GM12878 (cell line): Measurements from ENCODE around the gene TIGAR. TPM values are rescaled to one million over a fixed set of nuclear protein-coding genes. Genes with fewer than 3 reads are reported as not detected.

Source experiments
- ATAC-seq: fragments of 200-7000 bp; cut with Tn5 transposase; 3 replicates; pipeline ENCODE4 v1.9.1; 2020; ENCODE audit warnings: mild to moderate bottlenecking, moderate library complexity
- BruUV-seq: library from RNA; stranded (reverse); fragments of 400-500 nt; replicated peaks from 2 replicates; lab custom pipeline; 2021; lab: Mats Ljungman, UMichigan
- CTCF ChIA-PET: fragments of 300-600 bp; sonication (Branson Sonifier 250); formaldehyde crosslinking; extraction: SDS; loops from one replicate; lab custom pipeline; 2021; ENCODE audit warnings: inconsistent platforms; lab: Yijun Ruan, JAX
- POLR2A ChIA-PET: fragments of 350-600 bp; formaldehyde crosslinking; extraction: SDS; loops from one replicate; lab custom pipeline; 2021; ENCODE audit warnings: inconsistent platforms; lab: Charles Lee
- RAD21 ChIA-PET: fragments of 300-600 bp; sonication (Branson Sonifier 250); formaldehyde crosslinking; loops from one replicate; lab custom pipeline; 2023; ENCODE audit warnings: antibody characterized with exemption; ENCODE audit not compliant: unreplicated experiment; lab: Charles Lee
- SMC1A ChIA-PET: fragments of 300-600 bp; sonication (Branson Sonifier 250); formaldehyde crosslinking; loops from one replicate; lab custom pipeline; 2023; ENCODE audit not compliant: unreplicated experiment, uncharacterized antibody; lab: Charles Lee
- DNase-seq: peaks from one replicate; pipeline ENCODE4 v3.0.0-alpha.2; 2011; ENCODE audit warnings: low read depth, low spot score
- FAIRE-seq: peaks from 3 replicates; lab custom pipeline; 2011; peaks lifted over from hg19 to GRCh38; lab: Jason Lieb, UNC
- H2AFZ ChIP-seq: 2 replicates; pipeline ENCODE4 v1.6.0; 2011; ENCODE audit warnings: low read depth, low read length, control low read depth; ENCODE audit not compliant: control insufficient read depth
- H3K27ac ChIP-seq: 2 replicates; pipeline ENCODE4 v1.5.1; 2011; ENCODE audit warnings: control low read depth; ENCODE audit not compliant: control insufficient read depth, insufficient read depth
- H3K27me3 ChIP-seq, 2 experiments: replicated peaks in 1 of 2; 2 replicates each; pipeline versions ENCODE4 v1.6.0 to v1.6.1; 2011; ENCODE audit warnings: low read length in 1 of 2; ENCODE audit not compliant: control insufficient read depth in 2 of 2, insufficient read depth in 2 of 2
- H3K36me3 ChIP-seq, 2 experiments: 2 replicates each; pipeline ENCODE4 v1.5.1; 2011; ENCODE audit warnings: low read length in 1 of 2; ENCODE audit not compliant: control insufficient read depth in 2 of 2, insufficient read depth in 2 of 2
- H3K4me1 ChIP-seq: 2 replicates; pipeline ENCODE4 v1.6.1; 2011; ENCODE audit warnings: mild to moderate bottlenecking, low read length, moderate library complexity, mixed read lengths; ENCODE audit not compliant: control insufficient read depth, insufficient read depth
- H3K4me2 ChIP-seq: 2 replicates; pipeline ENCODE4 v1.6.0; 2011; ENCODE audit warnings: control low read depth; ENCODE audit not compliant: control insufficient read depth, insufficient read depth
- H3K4me3 ChIP-seq: fragments of 200-600 bp; sonication (generic); 2 replicates; pipeline ENCODE4 v1.5.1; 2016
- H3K79me2 ChIP-seq: 2 replicates; pipeline ENCODE4 v1.6.0; 2011; ENCODE audit warnings: low read length; ENCODE audit not compliant: control insufficient read depth, insufficient read depth
- H3K9ac ChIP-seq: 2 replicates; pipeline ENCODE4 v1.8.0; 2011; ENCODE audit warnings: low read length, control low read depth, mixed read lengths; ENCODE audit not compliant: control insufficient read depth, insufficient read depth
- H3K9me3 ChIP-seq: replicated peaks from 3 replicates; pipeline ENCODE4 v1.5.1; 2011; ENCODE audit warnings: mild to moderate bottlenecking, low read length; ENCODE audit not compliant: control insufficient read depth, insufficient read depth
- H4K20me1 ChIP-seq: 2 replicates; pipeline ENCODE4 v1.6.0; 2011; ENCODE audit not compliant: control insufficient read depth, insufficient read depth
- BACH1 ChIP-seq: fragments of 450-650 bp; IDR thresholded peaks from 2 replicates; pipeline ENCODE4 v1.6.1; 2017; ENCODE audit warnings: mild to moderate bottlenecking, borderline replicate concordance
- CBFB ChIP-seq: IDR thresholded peaks from 2 replicates; pipeline ENCODE4 v1.6.1; 2016; ENCODE audit warnings: antibody characterized with exemption, low read depth
- CEBPB ChIP-seq, 2 experiments: fragments of 150-350 bp in 1 of 2; IDR thresholded peaks; 2 replicates each; pipeline ENCODE4 v1.6.1; 2012 to 2014; ENCODE audit warnings: low read depth in 2 of 2, low read length in 2 of 2, borderline replicate concordance in 1 of 2, inconsistent platforms in 1 of 2
- CHD2 ChIP-seq: IDR thresholded peaks from 2 replicates; pipeline ENCODE4 v1.6.1; 2011; ENCODE audit warnings: low read depth, low read length, improper control_type of control experiment, borderline replicate concordance
- MXI1 ChIP-seq: fragments of 150-350 bp; IDR thresholded peaks from 2 replicates; pipeline ENCODE4 v1.6.1; 2011; ENCODE audit warnings: low read depth, mild to moderate bottlenecking, inconsistent platforms, low read length, improper control_type of control experiment
- POLR2AphosphoS5 ChIP-seq: IDR thresholded peaks from 2 replicates; pipeline ENCODE4 v1.6.1; 2011; ENCODE audit warnings: mild to moderate bottlenecking, low read length, inconsistent platforms
- STAT1 ChIP-seq: fragments of 450-650 bp; conservative IDR thresholded peaks from 2 replicates; pipeline ENCODE4 v1.6.1; 2014; ENCODE audit warnings: antibody characterized with exemption, mild to moderate bottlenecking
- SUZ12 ChIP-seq: fragments of 200-600 bp; sonication (generic); IDR thresholded peaks from one replicate; pipeline ENCODE4 v1.6.1; 2018; ENCODE audit warnings: antibody characterized with exemption, mild to moderate bottlenecking; ENCODE audit not compliant: unreplicated experiment
- ZBED1 ChIP-seq: IDR thresholded peaks from 2 replicates; pipeline ENCODE4 v1.6.1; 2016; ENCODE audit warnings: borderline replicate concordance
- ZNF622 ChIP-seq: fragments of 450-650 bp; IDR thresholded peaks from 2 replicates; pipeline ENCODE4 v1.6.1; 2017; ENCODE audit warnings: mild to moderate bottlenecking, inconsistent platforms
- WGBS: methylation state at CpG from one replicate; pipeline ENCODE4 v1.1.6; 2016; ENCODE audit warnings: low lambda C conversion rate; ENCODE audit not compliant: insufficient replicate concordance, insufficient coverage; ENCODE audit errors: missing lambda C conversion rate; 5-methylcytosine and 5-hydroxymethylcytosine counted together
- in situ Hi-C: fragments of 300-500 bp; cut with MboI; formaldehyde crosslinking; loops from 9 replicates; pipeline ENCODE4 v1.14.3; 2018; ENCODE audit warnings: mixed read lengths
- intact Hi-C: fragments of 100-400 bp; cut with micrococcal nuclease; formaldehyde crosslinking; loops from one replicate; pipeline ENCODE4 v1.14.2; 2022; ENCODE audit not compliant: unreplicated experiment
- polyA plus RNA-seq, 11 experiments: library from polyadenylated mRNA; depleted of rRNA in 4 of 11; unstranded in 6 of 11; stranded (reverse) in 5 of 11; fragments of >200 nt; fragmentation: Nextera tagmentation in 4 of 11; fragmentation: Illumina TruSeq in 1 of 11; extraction: Ambion mirVana in 4 of 11; extraction: Trizol in 1 of 11; gene quantifications; 1 replicate in 1 of 11; 2 replicates in 10 of 11; pipeline versions ENCODE4 v1.2.1 to v1.2.3, GENCODE V29; 2011 to 2016; ENCODE audit warnings: inconsistent platforms in 2 of 11, missing spikeins in 2 of 11, low read depth in 1 of 11
- total RNA-seq, 4 experiments: library from RNA; depleted of rRNA in 3 of 4; stranded (reverse); fragments of >200 nt in 3 of 4; fragmentation: Illumina TruSeq in 1 of 4; extraction: Trizol in 1 of 4; gene quantifications; 2 replicates each; pipeline versions ENCODE4 v1.2.1 to v1.2.3, GENCODE V29; 2013 to 2021
- TF ChIP-seq, protein P1 (sequence below): fragments of 450-650 bp; IDR thresholded peaks from 2 replicates; pipeline ENCODE4 v1.6.1; 2017; ENCODE audit warnings: mild to moderate bottlenecking, moderate library complexity

Gene TIGAR
- total and polyA plus RNA-seq, 10 of the 15 experiments (the other 5 are each of a cell fraction or from before 2014, with no cell fraction given) = 7.6 to 45.7 (median 16.5) TPM

DNA sequence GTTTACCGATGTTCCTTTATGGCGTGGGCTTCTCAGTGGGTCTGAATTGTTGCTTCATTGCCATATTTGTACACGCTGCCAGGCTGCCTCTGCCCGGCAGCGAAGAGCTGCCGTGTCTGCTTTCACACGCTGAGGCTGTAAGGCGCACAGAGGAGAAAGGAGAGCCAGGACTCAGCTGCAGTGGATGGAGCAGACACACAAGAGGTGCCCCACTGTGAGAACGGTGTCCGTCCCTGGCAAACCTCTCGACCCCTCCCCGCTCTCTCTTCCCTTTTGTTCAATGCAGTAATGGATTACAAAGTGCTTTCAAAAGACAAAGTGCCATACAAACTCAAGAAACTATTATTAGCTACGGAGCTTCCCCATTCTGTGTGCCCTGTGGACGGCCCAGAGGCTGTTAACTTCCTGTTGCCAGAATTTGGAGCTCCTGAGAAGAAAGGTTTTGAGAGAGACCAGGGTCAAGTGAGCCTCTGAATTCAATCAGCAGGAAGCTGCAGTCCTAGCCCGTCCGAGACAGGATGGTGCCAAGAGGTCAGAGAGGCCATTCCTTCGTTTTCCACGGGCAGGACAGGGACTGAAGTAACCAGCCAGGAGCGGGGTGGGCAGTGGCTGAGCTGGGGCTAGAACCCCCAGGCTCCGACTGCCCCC, 31.7 kb upstream of the TIGAR start:
- ChIA-PET CTCF (interaction anchor here (0.5 to 1.5 kb wide), 2 partner anchors 12 to 443 kb away, joined by 3 to 8 read pairs; no protein-coding TSS in a partner anchor), POLR2A (no interaction called here), SMC1A (interaction anchor here (0.8 to 1.7 kb wide), 3 partner anchors 10 to 293 kb away, joined by 3 to 8 read pairs (median 4); no protein-coding TSS in a partner anchor), RAD21 (interaction anchor here (0.7 to 1.1 kb wide), 2 partner anchors 20 to 291 kb away, joined by 3 read pairs; no protein-coding TSS in a partner anchor)
- ATAC-seq (no peak), DNase-seq (no peak), FAIRE-seq (no peak)
- peaks cover 6% of the 10 kb centered on the region for H3K4me1 ChIP-seq
- H3K27me3 ChIP-seq = no peaks in the 10 kb centered on the region
- H4K20me1 ChIP-seq = peaks cover 11% of the 10 kb centered on the region; the same call in 1 of the 2 replicates
- TF ChIP-seq SUZ12 (no peak), CEBPB (IDR thresholded peaks at IDR 0.05; ENCODE audit: borderline replicate concordance in 1 of 2, low read depth in 2 of 2, low read length in 2 of 2) (no peak), POLR2AphosphoS5 (peak; percentile 44; the same call in 1 of the 2 replicates)
- WGBS = 68% methylated on average over 20 of the region's 20 CpGs
- intact Hi-C loops (no loop called here), in situ Hi-C loops (no loop called here)
- no peak overlapping the region for H3K27ac ChIP-seq
- peaks cover 61% of the 10 kb centered on the region for H3K79me2 ChIP-seq
- H3K9me3 ChIP-seq = no peaks in the 10 kb centered on the region
- H3K4me3 ChIP-seq = no peak overlapping the region
- no peak overlapping the region for H2AFZ ChIP-seq
- no peak overlapping the region for H3K4me2 ChIP-seq
- H3K9ac ChIP-seq = no peak overlapping the region
- BruUV-seq = no TSS peak
- peaks cover 44 to 53% of the 10 kb centered on the region in 2 experiments for H3K36me3 ChIP-seq

DNA sequence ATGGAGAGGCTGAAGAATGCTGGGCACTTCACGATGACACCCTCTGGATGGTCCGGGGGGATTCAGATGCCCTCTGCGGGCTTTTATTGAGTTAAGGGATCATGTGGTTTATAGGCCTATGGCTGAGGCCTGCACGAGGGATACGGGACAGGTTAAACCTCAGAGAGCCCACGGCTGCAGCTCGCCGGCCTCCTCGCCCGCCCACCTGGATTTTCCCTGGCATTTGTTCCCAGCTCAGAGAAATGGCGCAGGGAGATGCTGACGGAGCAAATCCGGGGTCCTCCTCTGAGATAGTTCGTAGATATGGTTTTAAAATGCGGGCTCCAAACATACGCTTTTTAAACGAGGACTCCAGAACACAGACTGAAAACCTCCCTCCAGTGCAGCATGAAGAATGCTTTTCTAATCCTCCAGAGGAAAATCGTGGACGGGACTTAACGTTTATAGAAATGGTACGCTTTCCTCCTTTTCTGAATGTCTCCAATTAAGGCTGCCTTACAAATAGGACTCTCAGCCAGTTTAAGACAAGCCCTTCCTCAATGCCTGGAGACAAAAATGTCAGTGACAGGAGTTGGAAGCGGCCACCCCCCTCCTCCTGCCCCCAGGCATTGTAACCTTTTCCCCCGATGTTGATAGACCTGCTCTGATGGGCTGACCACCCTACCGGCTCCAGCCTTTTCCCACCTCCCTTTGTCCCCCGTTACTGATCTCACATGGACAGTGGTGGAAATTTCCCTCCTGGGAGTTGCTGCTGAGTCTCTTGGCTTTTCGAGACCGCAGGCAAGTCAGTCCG, 30.8 kb upstream of the TIGAR start:
- Histone ChIP-seq H3K9ac (no peak overlapping the region), H2AFZ (no peak overlapping the region), H4K20me1 (peaks cover 11% of the 10 kb centered on the region; the same call in 1 of the 2 replicates), H3K36me3 (peaks cover 47 to 54% of the 10 kb centered on the region in 2 experiments), H3K4me3 (no peak overlapping the region), H3K4me1 (peaks cover 5% of the 10 kb centered on the region), H3K27me3 (no peaks in the 10 kb centered on the region), H3K4me2 (no peak overlapping the region), H3K79me2 (peaks cover 61% of the 10 kb centered on the region), H3K9me3 (no peaks in the 10 kb centered on the region), H3K27ac (no peak overlapping the region)
- WGBS = 95% methylated on average over 28 of the region's 28 CpGs
- ChIA-PET SMC1A (interaction anchor here (0.8 to 1.7 kb wide), 2 partner anchors 11 to 294 kb away, joined by 4 to 8 read pairs; no protein-coding TSS in a partner anchor), POLR2A (no interaction called here), CTCF (interaction anchor here (0.5 to 1.5 kb wide), 2 partner anchors 13 to 443 kb away, joined by 3 to 8 read pairs; no protein-coding TSS in a partner anchor), RAD21 (interaction anchor here (0.7 kb wide), 1 partner anchor 21 kb away, joined by 3 read pairs; no protein-coding TSS in a partner anchor)
- in situ Hi-C loops (no loop called here), intact Hi-C loops (no loop called here)
- FAIRE-seq (no peak), ATAC-seq (no peak), DNase-seq (no peak)
- BruUV-seq = no TSS peak
- TF ChIP-seq ZNF622 (no peak), MXI1 (no peak), ZBED1 (no peak), CBFB (no peak), STAT1 (no peak), BACH1 (no peak), CHD2 (no peak)
- TF ChIP-seq, protein P1, sequence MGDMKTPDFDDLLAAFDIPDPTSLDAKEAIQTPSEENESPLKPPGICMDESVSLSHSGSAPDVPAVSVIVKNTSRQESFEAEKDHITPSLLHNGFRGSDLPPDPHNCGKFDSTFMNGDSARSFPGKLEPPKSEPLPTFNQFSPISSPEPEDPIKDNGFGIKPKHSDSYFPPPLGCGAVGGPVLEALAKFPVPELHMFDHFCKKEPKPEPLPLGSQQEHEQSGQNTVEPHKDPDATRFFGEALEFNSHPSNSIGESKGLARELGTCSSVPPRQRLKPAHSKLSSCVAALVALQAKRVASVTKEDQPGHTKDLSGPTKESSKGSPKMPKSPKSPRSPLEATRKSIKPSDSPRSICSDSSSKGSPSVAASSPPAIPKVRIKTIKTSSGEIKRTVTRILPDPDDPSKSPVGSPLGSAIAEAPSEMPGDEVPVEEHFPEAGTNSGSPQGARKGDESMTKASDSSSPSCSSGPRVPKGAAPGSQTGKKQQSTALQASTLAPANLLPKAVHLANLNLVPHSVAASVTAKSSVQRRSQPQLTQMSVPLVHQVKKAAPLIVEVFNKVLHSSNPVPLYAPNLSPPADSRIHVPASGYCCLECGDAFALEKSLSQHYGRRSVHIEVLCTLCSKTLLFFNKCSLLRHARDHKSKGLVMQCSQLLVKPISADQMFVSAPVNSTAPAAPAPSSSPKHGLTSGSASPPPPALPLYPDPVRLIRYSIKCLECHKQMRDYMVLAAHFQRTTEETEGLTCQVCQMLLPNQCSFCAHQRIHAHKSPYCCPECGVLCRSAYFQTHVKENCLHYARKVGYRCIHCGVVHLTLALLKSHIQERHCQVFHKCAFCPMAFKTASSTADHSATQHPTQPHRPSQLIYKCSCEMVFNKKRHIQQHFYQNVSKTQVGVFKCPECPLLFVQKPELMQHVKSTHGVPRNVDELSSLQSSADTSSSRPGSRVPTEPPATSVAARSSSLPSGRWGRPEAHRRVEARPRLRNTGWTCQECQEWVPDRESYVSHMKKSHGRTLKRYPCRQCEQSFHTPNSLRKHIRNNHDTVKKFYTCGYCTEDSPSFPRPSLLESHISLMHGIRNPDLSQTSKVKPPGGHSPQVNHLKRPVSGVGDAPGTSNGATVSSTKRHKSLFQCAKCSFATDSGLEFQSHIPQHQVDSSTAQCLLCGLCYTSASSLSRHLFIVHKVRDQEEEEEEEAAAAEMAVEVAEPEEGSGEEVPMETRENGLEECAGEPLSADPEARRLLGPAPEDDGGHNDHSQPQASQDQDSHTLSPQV = no peak
